ENCODE measurements around the gene MSI2. TPM values are rescaled to one million over a fixed set of nuclear protein-coding genes. Genes with fewer than 3 reads are reported as not detected.

MSI2 gene
- total RNA-seq, 4 donors from 2014 or later = 15.9 to 22.9 (median 17.0) TPM

DNA sequence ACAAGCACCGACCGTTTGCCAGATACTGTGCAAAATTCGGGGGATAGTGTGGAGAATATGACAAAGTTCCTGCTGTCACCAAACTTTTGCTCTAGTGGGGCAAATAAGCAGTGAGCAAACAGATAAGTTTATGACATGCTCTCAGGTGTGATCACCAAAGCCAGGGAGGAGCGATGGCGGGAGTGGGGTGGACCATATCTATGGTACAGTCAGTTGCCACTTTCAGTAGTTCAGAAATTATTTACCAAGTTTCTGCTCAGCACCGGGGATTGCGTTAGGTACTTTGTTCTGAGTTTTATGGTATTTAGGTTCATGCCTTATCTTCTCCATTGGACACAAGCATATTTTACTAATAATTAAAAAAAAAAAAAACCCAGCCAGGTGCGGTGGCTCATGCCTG, 11.9 kb downstream of the MSI2 start:
- H3K4me3 ChIP-seq = no peak overlapping the region
- WGBS, 2 donors = 95% methylated on average over 8 of the region's 8 CpGs
- intact Hi-C loops (cut with DNase I) = loop anchor here (10.0 kb wide), 1 partner anchor 167 kb away; no protein-coding TSS in a partner anchor

DNA sequence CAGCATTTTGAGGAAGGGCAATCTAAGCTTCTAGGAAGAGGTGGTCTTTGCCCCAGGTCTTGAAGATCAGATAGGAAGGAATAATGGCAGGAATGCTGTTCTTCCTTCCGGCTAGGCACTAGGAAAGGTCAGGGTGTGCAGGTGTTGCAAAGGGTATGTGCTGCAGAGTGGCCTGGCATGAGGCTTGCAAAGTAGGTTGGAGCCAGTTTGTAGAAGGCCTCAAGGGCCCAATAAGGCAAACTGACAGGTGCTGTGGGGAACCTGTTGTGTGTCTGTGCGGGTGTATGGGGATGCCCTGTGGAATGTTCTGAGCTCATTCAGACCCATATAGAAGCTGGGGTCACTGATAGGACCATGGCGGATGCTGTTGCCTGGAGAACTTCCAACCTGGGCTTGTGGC, 12.7 kb downstream of the MSI2 start:
- H3K27ac ChIP-seq = no peak overlapping the region
- no peak overlapping the region for H3K4me3 ChIP-seq
- TF ChIP-seq, protein P1, sequence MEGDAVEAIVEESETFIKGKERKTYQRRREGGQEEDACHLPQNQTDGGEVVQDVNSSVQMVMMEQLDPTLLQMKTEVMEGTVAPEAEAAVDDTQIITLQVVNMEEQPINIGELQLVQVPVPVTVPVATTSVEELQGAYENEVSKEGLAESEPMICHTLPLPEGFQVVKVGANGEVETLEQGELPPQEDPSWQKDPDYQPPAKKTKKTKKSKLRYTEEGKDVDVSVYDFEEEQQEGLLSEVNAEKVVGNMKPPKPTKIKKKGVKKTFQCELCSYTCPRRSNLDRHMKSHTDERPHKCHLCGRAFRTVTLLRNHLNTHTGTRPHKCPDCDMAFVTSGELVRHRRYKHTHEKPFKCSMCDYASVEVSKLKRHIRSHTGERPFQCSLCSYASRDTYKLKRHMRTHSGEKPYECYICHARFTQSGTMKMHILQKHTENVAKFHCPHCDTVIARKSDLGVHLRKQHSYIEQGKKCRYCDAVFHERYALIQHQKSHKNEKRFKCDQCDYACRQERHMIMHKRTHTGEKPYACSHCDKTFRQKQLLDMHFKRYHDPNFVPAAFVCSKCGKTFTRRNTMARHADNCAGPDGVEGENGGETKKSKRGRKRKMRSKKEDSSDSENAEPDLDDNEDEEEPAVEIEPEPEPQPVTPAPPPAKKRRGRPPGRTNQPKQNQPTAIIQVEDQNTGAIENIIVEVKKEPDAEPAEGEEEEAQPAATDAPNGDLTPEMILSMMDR (IDR thresholded peaks at IDR 0.05) = no peak
- no peak for TF ChIP-seq POLR2A (IDR thresholded peaks at IDR 0.05)
- no peaks in the 10 kb centered on the region for H3K27me3 ChIP-seq
- 90 to 97% methylated on average over 3 of the region's 3 CpGs for WGBS, 2 donors
- peaks cover 0 to 86% (median 6%) of the 10 kb centered on the region in 3 donors for H3K36me3 ChIP-seq
- no peaks in the 10 kb centered on the region for H3K9me3 ChIP-seq
- intact Hi-C loops (cut with DNase I) = loop anchor here (10.0 kb wide), 1 partner anchor 166 kb away; no protein-coding TSS in a partner anchor
- no peak for DNase-seq
- H3K4me1 ChIP-seq = no peaks in the 10 kb centered on the region

More for the DNA sequence above, 11.9 kb downstream of the MSI2 start:
- Histone ChIP-seq H3K9me3 (no peaks in the 10 kb centered on the region), H3K27ac (no peak overlapping the region), H3K4me1 (no peaks in the 10 kb centered on the region), H3K27me3 (no peaks in the 10 kb centered on the region), H3K36me3 (peaks cover 0 to 87% (median 6%) of the 10 kb centered on the region in 3 donors)
- DNase-seq = no peak
- TF ChIP-seq, protein P1 (IDR thresholded peaks at IDR 0.05) = no peak
- no peak for TF ChIP-seq POLR2A (IDR thresholded peaks at IDR 0.05)

DNA sequence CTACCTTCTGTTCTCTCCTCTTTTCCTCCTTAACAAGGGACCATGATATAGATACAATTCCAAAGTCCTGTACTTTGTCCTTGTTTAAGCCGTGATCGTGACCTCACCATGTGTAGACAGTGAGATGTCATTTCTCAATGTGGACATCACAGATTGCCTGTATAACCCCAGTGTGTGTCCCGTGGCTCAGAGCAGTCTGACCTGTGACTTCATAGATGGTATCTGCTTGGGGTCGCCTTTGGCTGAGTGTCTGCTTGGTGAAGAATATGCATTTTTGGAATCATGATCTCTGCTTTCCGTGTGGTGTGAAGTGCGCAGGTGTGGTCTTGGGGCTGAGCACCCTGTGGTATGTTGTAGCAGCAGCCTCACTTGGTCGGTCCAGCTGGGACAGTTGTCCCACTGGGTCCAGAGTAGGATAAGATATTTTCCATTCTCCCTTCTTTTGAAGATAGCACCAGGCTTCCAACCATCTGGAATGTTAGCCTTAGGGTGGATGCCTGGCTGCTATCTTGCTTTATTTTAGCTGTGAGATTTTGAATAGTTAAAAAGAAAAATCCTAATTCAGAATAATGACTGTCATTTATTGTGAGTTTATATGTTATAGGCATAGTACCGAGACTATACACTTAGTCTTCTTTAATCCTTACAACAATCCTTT, 13.4 kb downstream of the MSI2 start:
- H3K4me3 ChIP-seq = no peak overlapping the region
- TF ChIP-seq POLR2A (IDR thresholded peaks at IDR 0.05) = no peak
- TF ChIP-seq, protein P1 (IDR thresholded peaks at IDR 0.05) = no peak
- WGBS, 2 donors = 90 to 96% methylated on average over 7 to 8 of the region's 8 CpGs

DNA sequence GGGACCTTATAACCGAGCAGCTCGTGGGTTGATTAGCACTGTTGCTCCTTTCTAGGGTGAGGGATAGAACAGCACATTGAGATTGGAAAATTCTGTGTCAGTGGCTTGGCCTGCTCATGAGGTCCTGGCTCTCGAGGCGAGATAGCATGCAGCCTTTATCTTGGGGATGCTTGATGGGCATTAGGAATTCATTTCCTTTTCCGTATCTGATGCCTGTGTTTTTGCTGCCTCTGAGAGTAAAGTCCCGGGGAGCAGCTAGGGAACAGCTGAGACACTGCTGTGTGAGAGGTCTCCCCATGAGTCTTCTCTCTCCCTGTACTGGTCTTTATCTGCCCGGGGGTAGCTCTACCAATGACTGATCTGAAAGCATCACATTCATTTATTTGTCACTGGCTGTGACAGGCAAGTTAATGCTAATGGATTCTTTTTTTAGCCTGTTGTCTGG, 14.5 kb downstream of the MSI2 start:
- intact Hi-C loops (cut with DNase I) = no loop called here
- Histone ChIP-seq H3K4me1 (no peaks in the 10 kb centered on the region), H3K27me3 (no peaks in the 10 kb centered on the region), H3K9me3 (no peaks in the 10 kb centered on the region), H3K27ac (no peak overlapping the region), H3K36me3 (peaks cover 0 to 79% (median 6%) of the 10 kb centered on the region in 3 donors), H3K4me3 (no peak overlapping the region)
- TF ChIP-seq, protein P1 (IDR thresholded peaks at IDR 0.05) = no peak
- no peak for TF ChIP-seq POLR2A (IDR thresholded peaks at IDR 0.05)
- DNase-seq = no peak
- WGBS, 2 donors = 89 to 92% methylated on average over 6 to 7 of the region's 7 CpGs

More for the DNA sequence above, 13.4 kb downstream of the MSI2 start:
- Histone ChIP-seq H3K27ac (no peak overlapping the region), H3K27me3 (no peaks in the 10 kb centered on the region), H3K4me1 (no peaks in the 10 kb centered on the region), H3K36me3 (peaks cover 0 to 86% (median 6%) of the 10 kb centered on the region in 3 donors), H3K9me3 (no peaks in the 10 kb centered on the region)
- no peak for DNase-seq
- intact Hi-C loops (cut with DNase I) = loop anchor here (10.0 kb wide), 1 partner anchor 165 kb away; no protein-coding TSS in a partner anchor

DNA sequence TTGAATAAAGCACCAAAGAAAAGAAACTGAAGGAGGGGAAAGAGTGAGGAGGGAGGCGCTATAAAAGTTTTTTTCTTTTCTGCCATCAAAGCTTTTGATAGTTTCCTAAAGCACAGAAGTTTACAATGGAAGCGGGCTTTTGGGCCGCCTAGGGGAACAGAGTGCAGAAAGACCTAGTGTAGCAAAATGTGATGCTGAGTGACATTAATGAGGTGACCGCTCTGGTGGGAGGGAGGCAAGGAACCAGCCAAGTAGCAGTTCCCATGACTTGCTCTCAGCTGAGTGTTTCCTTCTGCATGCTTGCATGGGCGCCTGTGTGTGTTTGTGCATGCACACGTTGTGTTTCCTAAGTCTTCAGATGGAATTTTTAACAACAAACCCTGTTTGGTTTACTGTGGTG, 15.5 kb downstream of the MSI2 start:
- Histone ChIP-seq H3K4me1 (no peaks in the 10 kb centered on the region), H3K36me3 (peaks cover 0 to 75% (median 6%) of the 10 kb centered on the region in 3 donors), H3K4me3 (no peak overlapping the region), H3K27me3 (no peaks in the 10 kb centered on the region), H3K9me3 (no peaks in the 10 kb centered on the region), H3K27ac (no peak overlapping the region)
- TF ChIP-seq, protein P1 (IDR thresholded peaks at IDR 0.05) = no peak
- TF ChIP-seq POLR2A (IDR thresholded peaks at IDR 0.05) = no peak
- intact Hi-C loops (cut with DNase I) = no loop called here
- no peak for DNase-seq
- WGBS, 2 donors = 84 to 87% methylated on average over 6 of the region's 6 CpGs
